GM19328 (cell line): ENCODE measurements around the gene FHIP1A.

Experiments used
- ATAC-seq: cut with Tn5 transposase; IDR thresholded peaks from one replicate; pipeline ENCODE4 v1.9.1; 2021; ENCODE audit warnings: mild to moderate bottlenecking, moderate library complexity; ENCODE audit not compliant: unreplicated experiment

Gene FHIP1A

DNA sequence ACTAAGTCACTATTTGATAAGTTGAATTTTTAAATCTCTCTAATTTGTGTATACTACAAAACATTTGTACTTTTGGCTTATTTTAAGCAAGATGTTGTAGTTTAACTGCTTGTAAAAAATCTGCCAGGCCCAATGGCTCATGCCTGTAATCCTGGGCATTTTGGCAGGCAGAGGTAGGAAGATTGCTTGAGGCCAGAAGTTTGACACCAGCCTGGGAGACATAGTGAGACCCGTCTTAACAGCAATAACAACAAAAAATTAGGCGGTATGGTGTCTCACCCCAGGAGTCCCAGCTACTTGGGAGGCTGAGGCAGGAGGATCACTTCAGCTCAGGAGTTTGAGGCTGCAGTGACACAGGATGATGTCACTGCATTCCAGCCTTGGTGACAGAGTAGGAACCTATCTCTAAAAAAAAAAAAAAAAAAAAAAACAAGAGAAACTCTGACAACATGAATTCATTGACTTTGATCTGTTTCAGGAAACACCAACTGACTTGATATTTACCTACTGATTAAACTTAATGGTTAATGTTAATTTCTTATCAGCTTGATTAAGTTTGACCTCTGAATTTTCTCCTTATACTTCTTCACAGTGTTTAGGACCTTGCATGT lies 8.9 kb downstream of the FHIP1A start:
- ATAC-seq, result no peak

GRCh38 chr4:151418385-151418784 lies 9.4 kb downstream of the FHIP1A start:
- ATAC-seq, result no peak

DNA sequence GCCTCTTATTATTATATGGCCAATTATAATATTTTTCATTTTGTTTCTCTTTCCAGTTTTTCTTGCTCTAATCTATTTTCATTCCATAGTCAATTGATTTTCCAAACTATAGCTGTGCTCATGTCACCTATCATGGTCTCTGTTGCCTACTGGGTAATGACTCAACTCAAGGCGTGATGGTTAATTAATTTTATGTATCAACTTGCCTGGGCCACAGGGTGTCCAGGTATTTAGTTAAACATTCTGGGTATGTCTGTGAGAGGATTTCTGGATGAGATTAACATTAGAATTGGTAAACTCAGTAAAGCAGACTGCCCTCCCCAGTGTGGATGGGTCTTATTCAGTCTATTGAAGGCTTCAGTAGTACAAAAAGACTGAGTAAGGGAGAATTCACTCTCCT lies 9.9 kb downstream of the FHIP1A start:
- no peak for ATAC-seq

DNA sequence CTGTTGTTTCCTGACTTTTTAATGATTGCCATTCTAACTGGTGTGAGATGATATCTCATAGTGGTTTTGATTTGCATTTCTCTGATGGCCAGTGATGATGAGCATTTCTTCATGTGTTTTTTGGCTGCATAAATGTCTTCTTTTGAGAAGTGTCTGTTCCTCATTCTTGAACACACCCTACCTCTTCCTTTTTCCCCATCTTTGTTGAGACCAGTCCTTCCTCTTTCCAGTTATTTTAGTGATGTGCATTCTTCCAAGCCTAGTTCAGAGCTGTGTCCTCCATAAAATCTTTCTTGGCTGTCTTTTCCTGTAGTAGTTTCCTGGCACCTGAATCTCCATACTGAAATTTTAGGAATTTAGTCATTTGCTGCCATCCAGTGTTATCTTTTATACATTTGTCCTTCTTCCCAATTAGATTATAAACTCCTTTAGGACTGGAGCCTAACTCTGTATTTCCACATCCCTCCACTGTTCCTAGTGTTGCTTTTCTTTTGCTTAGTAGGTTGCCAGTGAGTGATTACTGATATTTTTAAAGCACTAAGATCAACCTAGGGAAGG lies 11.4 kb downstream of the FHIP1A start:
- ATAC-seq, result no peak

DNA sequence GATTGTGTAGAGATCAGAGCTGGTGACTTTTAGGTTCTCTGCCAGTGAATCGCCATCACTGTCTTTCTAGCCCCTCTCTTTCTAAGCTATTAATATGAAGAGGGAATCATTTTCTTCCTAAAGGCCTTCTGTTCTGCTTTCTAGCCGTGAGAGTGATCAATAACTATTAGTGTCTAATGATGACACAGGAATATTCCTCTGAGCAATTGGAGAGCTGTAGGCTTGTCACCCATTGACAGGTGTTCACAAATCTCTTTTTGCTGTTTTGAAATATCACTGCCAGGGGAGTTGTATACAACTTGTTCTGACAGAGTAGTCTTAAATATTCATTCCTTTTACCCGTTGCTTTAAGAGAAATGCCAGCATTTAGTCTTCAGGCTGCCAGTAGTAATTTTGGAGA lies 13.9 kb downstream of the FHIP1A start:
- ATAC-seq, result no peak

GRCh38 chr4:151426513-151426912 lies 17.5 kb downstream of the FHIP1A start:
- no peak for ATAC-seq

- ATAC-seq, result no peak
Measured at GRCh38 chr4:151427266-151427665, 18.3 kb downstream of the FHIP1A start.

DNA sequence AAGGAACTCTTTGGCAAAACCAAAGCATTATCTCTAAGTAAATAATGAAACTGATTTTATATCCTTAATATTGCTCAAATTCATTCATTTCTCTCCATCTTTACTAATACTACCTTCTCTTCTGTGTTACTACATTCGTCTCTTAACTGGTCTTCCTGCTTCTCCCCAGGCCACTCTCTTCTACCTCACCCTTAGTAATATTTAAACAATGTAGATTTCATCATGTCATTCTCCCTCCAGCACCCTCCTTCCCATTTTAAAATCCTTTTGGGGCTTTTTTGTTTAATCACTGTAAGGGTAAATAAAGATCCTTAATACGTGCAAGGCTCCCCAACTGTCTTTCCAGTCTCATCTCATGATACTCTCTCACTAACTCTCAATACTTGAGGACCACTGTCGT lies 19.4 kb downstream of the FHIP1A start:
- ATAC-seq, result no peak

DNA sequence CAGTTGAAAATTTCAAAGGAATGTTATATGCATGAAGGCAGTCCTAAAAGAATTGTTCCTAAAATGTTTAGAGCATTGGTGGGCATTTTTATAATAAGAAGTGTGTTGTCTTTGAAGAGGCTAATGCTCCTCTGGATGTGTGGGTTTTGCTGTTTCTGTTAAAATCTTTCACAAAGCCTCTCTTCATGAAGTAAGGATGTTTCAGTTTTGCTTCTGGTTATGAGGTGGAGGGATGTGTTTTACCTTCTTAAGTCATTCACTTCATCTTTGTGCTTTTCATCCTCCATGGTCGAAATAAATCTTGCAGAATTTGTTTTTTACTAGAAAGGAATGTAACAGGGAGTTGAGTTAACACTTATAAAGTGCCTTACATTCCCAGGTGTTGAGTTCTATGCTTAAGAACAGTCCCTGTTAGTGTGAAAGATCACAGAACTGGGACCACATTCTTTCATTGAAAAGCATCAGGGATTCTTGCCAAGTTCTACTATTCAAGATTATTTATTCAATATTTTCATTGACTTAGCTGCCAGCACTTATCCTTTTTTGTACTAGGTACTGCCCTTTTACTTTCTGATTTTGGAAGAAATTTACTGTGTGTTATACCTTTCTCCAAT lies 21.1 kb downstream of the FHIP1A start:
- ATAC-seq, result no peak

GRCh38 chr4:151430740-151431457 lies 21.9 kb downstream of the FHIP1A start:
- no peak for ATAC-seq

DNA sequence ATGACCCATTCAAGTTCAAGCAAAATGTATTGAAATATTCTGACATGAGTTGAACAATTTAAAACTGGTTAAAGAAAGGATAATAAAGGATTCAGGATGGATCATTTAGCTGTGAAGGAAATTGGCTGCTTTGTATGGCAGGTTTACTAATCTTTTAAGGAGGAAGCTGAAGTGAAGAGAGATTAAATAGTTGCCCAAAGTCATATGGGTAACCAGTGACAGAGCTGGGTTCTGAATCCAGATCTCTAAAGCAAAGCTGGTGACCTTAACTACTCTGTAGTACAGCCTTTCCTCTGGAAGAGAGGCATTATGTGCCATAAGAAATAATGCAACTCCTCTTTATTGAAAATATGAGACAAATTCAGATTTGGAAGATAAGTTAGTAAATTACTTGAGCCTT lies 22.8 kb downstream of the FHIP1A start:
- no peak for ATAC-seq

DNA sequence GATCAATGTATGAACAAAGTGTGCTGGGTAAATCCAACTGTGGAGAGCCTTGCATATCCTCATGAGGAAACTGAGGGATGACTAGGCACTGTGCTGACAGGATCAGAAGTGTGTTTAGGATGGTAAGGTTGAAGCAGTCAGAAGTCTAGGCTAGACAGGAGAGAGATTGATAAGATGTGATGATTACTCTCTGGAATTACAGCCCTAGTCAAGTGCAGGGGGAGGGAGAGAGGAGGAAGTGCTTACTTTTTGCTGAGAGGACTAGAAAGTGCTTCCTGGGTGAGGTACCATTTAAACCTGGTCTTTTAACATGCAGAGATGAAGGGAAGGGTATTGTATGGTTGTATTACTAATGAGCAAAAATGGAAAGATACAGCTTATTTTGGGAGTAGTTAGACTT lies 23.7 kb downstream of the FHIP1A start:
- no peak for ATAC-seq

GRCh38 chr4:151434183-151434860 lies 25.3 kb downstream of the FHIP1A start:
- no peak for ATAC-seq

DNA sequence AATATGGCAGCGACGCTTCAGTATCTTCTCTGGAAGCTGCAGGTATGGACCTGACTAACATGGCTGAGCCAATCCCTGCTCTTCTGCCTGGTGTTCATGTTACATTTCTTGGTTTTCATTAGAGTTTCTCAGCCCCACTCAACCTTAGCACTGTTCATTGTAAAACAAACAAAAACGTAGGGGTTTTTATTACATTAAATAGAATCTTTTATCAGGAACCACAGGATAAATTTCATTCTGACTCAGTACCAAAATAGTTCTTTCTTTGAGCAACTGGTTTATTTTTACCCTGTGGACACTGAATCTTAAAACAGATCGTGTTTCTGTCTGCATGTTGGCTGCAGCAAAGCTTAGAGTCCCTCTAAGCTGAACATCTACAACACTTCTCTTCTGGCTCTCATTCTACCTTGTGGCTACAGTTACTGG lies 27.1 kb downstream of the FHIP1A start:
- no peak for ATAC-seq

GRCh38 chr4:151437505-151437904 lies 28.5 kb downstream of the FHIP1A start:
- ATAC-seq, result no peak

DNA sequence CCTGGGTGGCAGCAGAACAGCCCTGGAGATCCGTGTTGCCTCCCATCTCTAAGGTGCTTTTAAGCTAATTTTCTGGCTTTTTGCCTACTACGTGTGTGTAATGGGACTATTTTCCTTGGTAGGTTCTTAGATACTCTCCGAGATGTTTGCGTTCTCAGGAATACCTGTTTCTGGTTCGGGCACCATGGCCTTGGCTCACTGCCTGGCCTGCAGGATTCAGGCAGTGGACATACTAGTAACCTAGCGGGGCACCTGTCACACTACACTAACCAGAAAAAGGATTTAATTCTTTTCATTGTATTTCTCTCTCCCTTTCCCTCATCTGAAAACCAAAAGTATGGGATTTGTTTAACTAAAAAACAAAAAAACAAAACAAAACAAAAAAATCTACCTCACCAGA lies 29.2 kb downstream of the FHIP1A start:
- ATAC-seq, result no peak

DNA sequence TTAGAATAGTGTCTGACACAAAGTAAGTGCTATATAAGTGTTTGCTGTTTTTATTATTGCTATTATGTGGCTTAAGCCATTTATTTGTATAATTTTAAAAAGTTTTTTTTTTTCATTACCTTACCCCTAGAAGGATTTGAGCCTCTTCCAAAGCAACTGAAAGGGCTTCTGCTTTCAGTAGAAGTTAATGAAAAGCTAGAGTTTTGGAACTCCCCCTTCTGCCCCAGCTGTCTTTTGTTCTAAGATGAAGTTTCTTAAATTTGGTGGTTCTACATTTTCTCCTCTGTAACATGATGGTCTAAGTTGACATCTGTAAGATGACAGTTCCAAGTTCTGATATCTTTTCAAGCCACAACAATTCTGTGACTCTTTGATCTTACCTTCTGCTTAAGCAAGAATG lies 30.3 kb downstream of the FHIP1A start:
- no peak for ATAC-seq

- ATAC-seq, result no peak
Measured at GRCh38 chr4:151442002-151442401, 33.0 kb downstream of the FHIP1A start.

- no peak for ATAC-seq
Measured at GRCh38 chr4:151443247-151443646, 34.3 kb downstream of the FHIP1A start.

- ATAC-seq, result no peak
Measured at GRCh38 chr4:151443752-151444151, 34.8 kb downstream of the FHIP1A start.

- ATAC-seq, result no peak
Measured at GRCh38 chr4:151446208-151446607, 37.2 kb downstream of the FHIP1A start.

DNA sequence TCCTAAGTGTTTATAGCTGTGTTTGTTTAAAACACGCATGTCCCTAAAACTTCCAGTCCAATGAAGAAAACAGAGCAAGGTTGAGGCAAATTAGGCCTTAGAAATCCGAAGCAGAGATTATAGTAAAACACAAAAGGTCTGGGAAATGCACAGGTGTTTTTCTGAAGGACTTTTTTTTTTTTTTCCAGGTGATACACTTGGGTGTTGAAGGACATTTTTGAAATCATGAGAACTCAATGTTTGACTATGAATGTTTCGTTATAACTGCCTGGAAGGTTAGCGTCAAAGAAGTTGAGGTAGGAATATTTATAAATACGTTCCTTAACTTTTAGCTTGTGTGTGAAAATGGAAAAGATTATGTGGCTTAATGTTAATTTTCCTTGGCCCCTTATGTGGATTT lies 45.5 kb downstream of the FHIP1A start:
- no peak for ATAC-seq
